Medulla oblongata (tissue), 1 donor: ENCODE measurements around the gene PTTG1IP.

Source experiments
- DNase-seq: peaks from one replicate; pipeline ENCODE4 v3.0.0-alpha.2; 2015; ENCODE audit errors: extremely low spot score

PTTG1IP gene

GRCh38 chr21:44823179-44823660 lies 50.3 kb downstream of the PTTG1IP start:
- no peak for DNase-seq

GRCh38 chr21:44822484-44823178 lies 50.9 kb downstream of the PTTG1IP start:
- DNase-seq, result no peak

GRCh38 chr21:44820851-44821250 lies 52.6 kb downstream of the PTTG1IP start:
- DNase-seq, result no peak

GRCh38 chr21:44819283-44820243 lies 53.9 kb downstream of the PTTG1IP start:
- no peak for DNase-seq

GRCh38 chr21:44818640-44819011 lies 54.9 kb downstream of the PTTG1IP start:
- DNase-seq, result no peak

- peak; percentile 83 for DNase-seq
These were observed 55.4 kb downstream of the PTTG1IP start, which contains the start of gene SUMO3 for GRCh38 chr21:44817914-44818639. TSS of gene SUMO3 (minus strand) at chr21:44818062. CDS start at chr21:44817968, 94 bp downstream.

- DNase-seq, result peak; percentile 92
These were observed 56.0 kb downstream of the PTTG1IP start for GRCh38 chr21:44817506-44817880.

GRCh38 chr21:44816761-44817505 lies 56.6 kb downstream of the PTTG1IP start:
- DNase-seq, result no peak

- DNase-seq, result no peak
These were observed 57.5 kb downstream of the PTTG1IP start for GRCh38 chr21:44815852-44816628.

- DNase-seq, result no peak
These were observed 58.3 kb downstream of the PTTG1IP start for GRCh38 chr21:44815225-44815624.

- DNase-seq, result no peak
These were observed 58.9 kb downstream of the PTTG1IP start for GRCh38 chr21:44814498-44815023.

- DNase-seq, result no peak
These were observed 59.8 kb downstream of the PTTG1IP start for GRCh38 chr21:44813727-44814126.

GRCh38 chr21:44813149-44813548 lies 60.3 kb downstream of the PTTG1IP start:
- DNase-seq, result no peak

GRCh38 chr21:44812640-44813039 lies 60.9 kb downstream of the PTTG1IP start:
- DNase-seq, result no peak

- no peak for DNase-seq
These were observed 62.7 kb downstream of the PTTG1IP start for GRCh38 chr21:44810779-44811178.

GRCh38 chr21:44805859-44806258 lies 67.6 kb downstream of the PTTG1IP start:
- no peak for DNase-seq

GRCh38 chr21:44805226-44805625 lies 68.3 kb downstream of the PTTG1IP start:
- DNase-seq, result no peak

GRCh38 chr21:44804762-44805161 lies 68.7 kb downstream of the PTTG1IP start:
- no peak for DNase-seq

GRCh38 chr21:44803651-44804050 lies 69.8 kb downstream of the PTTG1IP start:
- no peak for DNase-seq
